CD4-positive, alpha-beta T cell treated with Interleukin-10 for 1 hour (primary cell): ENCODE measurements around the gene PLVAP.
"Not testable (repeated sequence)": the region's sequence is repeated elsewhere in the genome, so short reads cannot be mapped to it uniquely, and the experiment has no call there.

Source experiments
- DNase-seq: peaks from one replicate; pipeline ENCODE4 v3.0.0-alpha.2; 2020

Gene PLVAP

DNA sequence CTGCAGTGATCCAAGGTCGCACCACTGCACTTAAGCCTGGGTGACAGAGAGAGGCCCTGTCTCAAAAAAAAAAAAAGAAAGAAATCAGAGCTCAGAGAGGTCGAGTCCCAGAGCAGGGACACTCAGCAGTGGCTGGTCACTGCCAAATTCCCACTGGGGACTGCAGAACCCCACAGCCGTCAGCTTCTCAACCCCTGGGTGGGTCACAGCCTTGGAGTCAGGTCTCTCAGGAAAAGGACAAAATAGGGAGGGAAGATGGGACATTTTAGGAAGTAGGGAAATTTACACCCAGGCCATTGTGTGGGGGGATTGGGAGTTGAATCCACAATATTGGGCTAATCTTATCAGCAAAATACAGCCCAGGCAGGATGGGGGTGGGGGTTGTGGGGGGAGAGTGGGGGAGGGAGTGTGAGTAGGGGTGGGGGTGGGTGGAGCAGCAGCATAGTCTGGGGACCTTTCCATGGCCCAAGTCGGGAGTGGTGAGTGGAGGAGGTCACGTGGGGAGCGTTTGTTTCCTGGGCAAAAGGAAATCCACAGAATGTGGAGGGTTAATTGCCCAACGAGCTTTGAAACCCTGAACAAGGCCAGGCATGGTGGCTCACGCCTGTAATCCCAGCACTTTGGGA lies 21.9 kb upstream of the PLVAP start:
- no peak for DNase-seq

GRCh38 chr19:17394891-17395415 lies 17.8 kb upstream of the PLVAP start:
- DNase-seq, result peak; percentile 75

DNA sequence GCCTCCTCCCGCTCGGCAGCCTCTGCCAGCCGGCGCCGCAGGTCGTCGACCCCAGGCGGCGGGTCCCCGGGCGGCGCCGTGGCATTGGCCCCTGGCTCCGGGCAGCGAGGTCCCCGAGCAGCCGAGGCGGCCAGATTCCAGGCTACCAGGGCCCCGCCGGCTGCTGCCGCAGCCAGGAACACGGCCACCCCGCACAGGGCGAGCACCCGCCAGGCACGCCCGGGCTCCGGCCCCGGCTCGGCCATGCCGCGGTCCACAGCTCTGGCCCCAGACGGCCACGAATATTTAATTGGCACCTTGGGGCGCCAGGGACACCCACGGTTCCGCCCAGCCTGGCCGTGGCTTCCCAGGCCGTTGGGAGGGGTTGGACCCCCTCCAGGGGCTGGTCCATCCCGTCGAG lies 16.8 kb upstream of the PLVAP start, which contains the start of gene CCDC194:
Gene CCDC194 (minus strand): TSS at position 283 of the 400 bp plus-strand sequence. CDS start 38 bp downstream, at position 245.
- no peak for DNase-seq

DNA sequence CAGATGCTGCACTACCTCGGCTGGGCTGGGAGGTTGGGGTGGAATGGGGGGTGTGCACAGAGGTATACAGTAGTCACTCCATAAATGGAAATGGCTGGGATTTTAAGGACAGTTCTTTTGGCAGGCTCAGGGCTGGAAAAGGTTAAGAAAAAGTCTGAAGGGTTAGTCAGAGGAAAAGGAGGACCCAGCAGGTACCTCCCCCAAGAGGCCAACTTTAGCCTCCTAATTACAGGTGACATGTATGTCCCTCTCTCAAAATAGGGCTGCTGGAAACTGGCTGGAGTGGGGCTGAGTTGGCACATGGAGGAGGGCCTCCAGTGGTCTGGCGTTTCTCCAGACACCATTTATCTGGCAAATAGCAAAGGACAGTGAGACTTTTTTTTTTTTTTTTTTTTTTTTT lies 15.9 kb upstream of the PLVAP start:
- DNase-seq, result no peak

GRCh38 chr19:17391371-17392151 lies 14.4 kb upstream of the PLVAP start:
- no peak for DNase-seq

- DNase-seq, result peak; percentile 86
These were observed 13.7 kb upstream of the PLVAP start for GRCh38 chr19:17390665-17391370.

- no peak for DNase-seq
These were observed 13.0 kb upstream of the PLVAP start for GRCh38 chr19:17389957-17390664.

DNA sequence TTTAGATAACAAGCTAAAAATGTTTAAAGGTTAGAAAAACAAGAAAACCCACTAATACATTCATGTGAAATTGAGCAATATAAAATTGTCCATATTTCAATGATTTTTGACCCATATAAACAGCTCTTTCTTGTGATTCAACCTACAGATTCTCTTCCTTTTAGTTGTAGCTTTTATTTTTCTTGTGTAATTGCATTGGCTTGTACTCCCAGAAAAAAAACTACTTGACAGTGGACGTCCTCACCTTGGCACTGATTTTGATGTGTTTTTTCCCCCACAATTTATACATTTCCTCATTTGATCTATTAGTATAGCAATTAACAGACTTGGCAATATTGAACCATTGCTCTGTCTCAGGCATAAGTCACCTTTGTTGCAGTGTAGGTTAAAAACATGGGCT lies 12.1 kb upstream of the PLVAP start:
- no peak for DNase-seq

- DNase-seq, result peak; percentile 61
These were observed 8.9 kb upstream of the PLVAP start for GRCh38 chr19:17385878-17386611.

GRCh38 chr19:17380426-17381138 lies 3.4 kb upstream of the PLVAP start:
- DNase-seq, result no peak

DNA sequence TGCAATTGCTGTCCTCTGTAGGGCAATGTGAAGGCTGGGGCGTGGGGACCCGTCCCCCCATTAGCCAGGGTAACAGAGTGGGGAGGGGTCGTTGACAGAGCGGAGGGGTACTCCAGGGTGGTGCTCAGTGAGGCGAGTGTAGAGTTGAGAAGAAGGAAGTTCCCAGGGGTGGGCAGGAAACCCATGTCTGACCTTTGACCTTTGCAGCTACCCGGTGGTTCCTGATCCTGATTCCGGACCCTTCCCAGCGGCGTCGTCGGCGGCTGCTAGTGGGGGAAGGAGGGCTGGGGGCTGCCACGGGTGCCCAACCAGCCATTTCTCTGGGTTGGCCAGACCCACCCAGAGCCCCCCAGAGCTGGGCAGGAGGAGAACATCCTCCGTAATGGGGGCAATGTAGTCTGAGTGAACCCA lies 2.1 kb upstream of the PLVAP start:
- DNase-seq, result no peak

GRCh38 chr19:17378271-17378670 lies 1.1 kb upstream of the PLVAP start:
- no peak for DNase-seq

DNA sequence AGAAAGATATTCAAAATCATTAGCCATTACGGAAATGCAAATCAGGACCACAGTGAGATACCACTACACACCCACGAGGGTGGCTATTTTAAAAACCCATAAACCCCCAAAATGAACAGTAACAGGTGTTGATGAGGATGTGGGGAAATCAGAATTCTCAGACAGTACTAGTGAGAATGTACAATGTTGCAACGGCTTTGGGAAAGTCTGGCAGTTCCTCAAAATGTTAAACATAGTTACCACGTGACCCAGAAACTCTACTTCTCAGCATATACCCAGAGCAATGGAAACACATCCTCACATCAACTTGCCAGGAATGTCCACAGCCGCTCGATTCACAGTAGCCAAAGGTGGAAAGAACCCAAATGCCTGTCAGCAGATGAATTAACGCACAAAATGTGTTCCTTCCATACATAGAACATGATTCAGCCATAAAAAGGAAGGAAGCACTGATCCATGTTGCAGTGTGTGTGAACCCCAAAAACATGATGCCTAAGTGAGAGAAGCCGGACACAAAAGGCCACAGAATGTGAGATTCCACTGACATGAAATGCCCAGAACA lies 7.0 kb downstream of the PLVAP start:
- no peak for DNase-seq

DNA sequence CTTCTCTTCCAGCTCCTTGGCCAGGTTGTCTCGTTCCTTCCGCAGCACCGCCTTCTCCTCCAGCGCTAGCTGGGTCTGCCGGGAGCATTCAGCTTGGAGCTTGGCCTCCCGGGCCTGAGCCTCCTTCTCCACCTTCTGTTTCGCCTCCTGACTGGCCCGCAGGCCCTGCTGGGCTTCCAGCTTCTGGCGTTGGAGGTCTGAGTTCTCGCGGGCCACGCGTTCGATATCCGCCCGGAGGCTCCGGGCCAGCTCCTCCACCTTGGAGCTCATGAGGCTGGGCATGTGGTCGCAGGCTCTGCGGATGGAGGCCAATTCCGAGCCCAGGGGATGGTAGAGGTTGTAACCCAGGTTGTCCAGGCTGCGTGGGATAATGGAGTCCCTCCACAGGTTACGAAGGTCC lies 11.8 kb downstream of the PLVAP start:
- DNase-seq, result no peak

DNA sequence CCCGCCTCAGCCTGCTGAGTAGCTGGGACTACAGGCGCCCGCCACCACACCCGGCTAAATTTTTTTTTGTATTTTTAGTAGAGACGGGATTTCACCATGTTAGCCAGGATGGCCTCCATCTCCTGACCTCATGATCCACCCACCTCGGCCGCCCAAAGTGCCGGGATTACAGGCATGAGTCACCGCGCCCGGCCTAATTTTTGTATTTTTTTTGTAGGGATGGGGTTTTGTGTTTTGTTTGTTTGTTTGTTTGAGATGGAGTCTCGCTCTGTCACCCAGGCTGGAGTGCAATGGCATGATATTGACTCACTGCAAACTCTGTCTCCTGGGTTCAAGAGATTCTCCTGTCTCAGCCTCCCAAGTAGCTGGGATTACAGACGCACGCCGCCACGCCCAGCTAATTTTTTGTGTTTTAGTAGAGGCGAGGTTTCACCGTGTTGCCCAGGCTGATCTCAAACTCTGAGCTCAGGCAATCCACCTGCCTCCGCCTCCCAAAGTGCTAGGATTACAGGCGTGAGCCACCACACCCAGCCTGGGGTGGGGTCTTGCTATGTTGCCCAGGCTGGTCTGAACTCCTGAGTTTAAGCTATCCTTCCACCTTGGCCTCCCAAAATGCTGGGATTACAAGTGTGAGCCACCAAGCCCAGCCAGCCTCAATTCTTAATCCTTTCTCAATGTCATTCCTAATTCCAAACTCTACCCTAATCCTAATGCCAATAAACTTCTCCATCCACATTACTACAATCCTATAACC lies 13.1 kb downstream of the PLVAP start:
- DNase-seq, result not testable (repeated sequence)

- no peak for DNase-seq
These were observed 17.0 kb downstream of the PLVAP start for GRCh38 chr19:17359905-17360800.

DNA sequence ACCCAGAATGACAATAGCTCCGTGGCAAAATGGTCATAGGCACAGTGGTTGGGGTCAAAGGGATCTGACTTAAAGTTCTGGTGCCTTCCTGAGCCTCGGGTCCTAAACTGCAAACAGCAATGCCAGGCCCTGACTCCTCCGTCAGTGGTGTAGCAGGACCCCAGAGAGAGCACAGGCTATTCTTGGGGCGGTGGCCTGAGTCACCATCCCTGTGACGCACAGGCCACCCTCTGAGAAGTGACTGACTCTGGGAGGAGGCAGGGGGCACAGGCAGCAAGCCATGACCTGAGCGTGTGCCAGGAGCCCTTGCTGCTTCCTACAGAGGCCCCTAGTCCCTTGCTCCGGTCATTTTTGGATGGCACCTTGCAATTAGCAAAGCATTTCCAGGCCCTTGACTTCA lies 18.7 kb downstream of the PLVAP start:
- DNase-seq, result no peak

DNA sequence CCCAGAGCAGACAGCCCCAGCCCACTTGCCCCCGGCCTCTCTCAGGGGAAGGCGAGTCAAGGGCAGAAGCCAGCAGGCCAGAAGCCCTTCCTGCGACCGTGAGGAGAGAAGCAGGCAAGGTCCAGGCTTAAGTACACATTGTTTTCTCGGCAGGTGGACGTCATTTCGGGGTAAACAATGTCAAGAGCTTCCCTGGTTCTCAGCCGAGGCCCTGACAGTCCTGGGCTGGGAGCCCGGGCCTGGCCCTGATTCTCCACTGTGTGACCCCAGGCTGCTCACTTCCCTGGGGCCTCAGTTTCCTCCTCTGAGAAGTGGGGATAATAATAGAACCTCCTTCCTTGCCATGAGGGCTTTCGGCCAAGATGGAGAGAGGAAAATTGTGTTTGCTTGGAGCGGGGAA lies 19.4 kb downstream of the PLVAP start:
- no peak for DNase-seq

GRCh38 chr19:17357078-17357666 lies 20.0 kb downstream of the PLVAP start:
- DNase-seq, result no peak
